Cardiac muscle cell (in vitro differentiated cells and primary cell): ENCODE data around the gene NOP16. TPM values are rescaled to one million over a fixed set of nuclear protein-coding genes. Genes with fewer than 3 reads are reported as not detected.
A peak's percentile ranks its signal among the peaks of the same experiment; 100 is the strongest.

Experiments used
- DNase-seq, 2 donors: peaks; one replicate each; pipeline versions ENCODE4 v3.0.0 to v3.0.0-alpha.2; 2010 to 2017; ENCODE audit warnings: low read depth in 1 of 2, low spot score in 1 of 2
- H3K27ac ChIP-seq: fragments of 200-600 bp; sonication (generic); 2 replicates; pipeline ENCODE4 v1.5.1; 2016
- H3K27me3 ChIP-seq: fragments of 200-600 bp; sonication (generic); 2 replicates; pipeline ENCODE4 v1.6.0; 2016; ENCODE audit warnings: control low read depth
- H3K36me3 ChIP-seq: fragments of 200-600 bp; sonication (generic); 2 replicates; pipeline ENCODE4 v1.5.1; 2016; ENCODE audit warnings: control low read depth
- H3K4me1 ChIP-seq: fragments of 200-600 bp; sonication (generic); 2 replicates; pipeline ENCODE4 v1.8.1; 2017; ENCODE audit warnings: low read depth, mild to moderate bottlenecking, mixed run types
- H3K4me3 ChIP-seq: fragments of 200-600 bp; sonication (generic); 2 replicates; pipeline ENCODE4 v1.5.1; 2016; ENCODE audit warnings: mild to moderate bottlenecking
- H3K9me3 ChIP-seq: fragments of 200-600 bp; sonication (generic); 2 replicates; pipeline ENCODE4 v1.5.1; 2017; ENCODE audit warnings: low read depth, mild to moderate bottlenecking, control low read depth
- CTCF ChIP-seq: IDR thresholded peaks from 2 replicates; pipeline ENCODE4 v1.5.1; 2012; ENCODE audit warnings: low read depth, mild to moderate bottlenecking, low read length
- polyA plus RNA-seq: library from polyadenylated mRNA; unstranded; fragments of >200 nt; fragmentation: Nextera tagmentation; extraction: Ambion mirVana; gene quantifications from 2 replicates; pipeline ENCODE4 v1.2.1, GENCODE V29; 2016
- total RNA-seq: library from RNA; depleted of rRNA; stranded (reverse); fragments of >200 nt; gene quantifications from 2 replicates; pipeline ENCODE4 v1.2.3, GENCODE V29; 2016

NOP16 gene
- total and polyA plus RNA-seq, 2 experiments from 2014 or later = 18.0 to 52.0 TPM

- DNase-seq = peak in 1 of 2 donors; percentile 35
Observed at GRCh38 chr5:176373100-176373818, 15.1 kb downstream of the NOP16 start.

GRCh38 chr5:176371621-176372539 is 16.5 kb downstream of the NOP16 start:
- peaks cover 10% of the 10 kb centered on the region for H3K36me3 ChIP-seq
- H3K27me3 ChIP-seq = no peaks in the 10 kb centered on the region
- H3K4me1 ChIP-seq = no peaks in the 10 kb centered on the region
- no peak overlapping the region for H3K4me3 ChIP-seq
- no peak overlapping the region for H3K27ac ChIP-seq
- no peak for DNase-seq
- TF ChIP-seq CTCF = no peak
- H3K9me3 ChIP-seq = no peaks in the 10 kb centered on the region

More at GRCh38 chr5:176373100-176373818, 15.1 kb downstream of the NOP16 start:
- no peak for TF ChIP-seq CTCF
- H3K4me1 ChIP-seq = no peaks in the 10 kb centered on the region
- H3K27me3 ChIP-seq = no peaks in the 10 kb centered on the region
- H3K4me3 ChIP-seq = no peak overlapping the region
- no peaks in the 10 kb centered on the region for H3K9me3 ChIP-seq
- peak overlapping the region; percentile 13 for H3K27ac ChIP-seq
- H3K36me3 ChIP-seq = peaks cover 4% of the 10 kb centered on the region

GRCh38 chr5:176369934-176370711 is 18.3 kb downstream of the NOP16 start:
- Histone ChIP-seq H3K9me3 (no peaks in the 10 kb centered on the region), H3K36me3 (peaks cover 10% of the 10 kb centered on the region), H3K4me1 (no peaks in the 10 kb centered on the region), H3K4me3 (no peak overlapping the region), H3K27ac (no peak overlapping the region), H3K27me3 (no peaks in the 10 kb centered on the region)
- DNase-seq = no peak
- no peak for TF ChIP-seq CTCF

GRCh38 chr5:176368726-176369125 is 19.7 kb downstream of the NOP16 start:
- H3K36me3 ChIP-seq = peaks cover 10% of the 10 kb centered on the region
- no peak for TF ChIP-seq CTCF
- DNase-seq = no peak

GRCh38 chr5:176366232-176366894 is 22.0 kb downstream of the NOP16 start:
- peaks cover 27% of the 10 kb centered on the region for H3K27me3 ChIP-seq
- peaks cover 10% of the 10 kb centered on the region for H3K36me3 ChIP-seq
- DNase-seq = no peak
- H3K27ac ChIP-seq = no peak overlapping the region
- no peaks in the 10 kb centered on the region for H3K4me1 ChIP-seq
- peak overlapping the region; percentile 87 for H3K4me3 ChIP-seq
- no peak for TF ChIP-seq CTCF
- no peaks in the 10 kb centered on the region for H3K9me3 ChIP-seq

More at GRCh38 chr5:176368726-176369125, 19.7 kb downstream of the NOP16 start:
- no peak overlapping the region for H3K4me3 ChIP-seq
- no peaks in the 10 kb centered on the region for H3K9me3 ChIP-seq
- H3K27me3 ChIP-seq = peaks cover 10% of the 10 kb centered on the region
- no peaks in the 10 kb centered on the region for H3K4me1 ChIP-seq
- H3K27ac ChIP-seq = no peak overlapping the region
